ENCODE data around the gene LCN15.

- no peak for TF ChIP-seq POLR2A (IDR thresholded peaks at IDR 0.05)
- TF ChIP-seq CTCF (IDR thresholded peaks at IDR 0.05) = no peak
- TF ChIP-seq POLR2AphosphoS5 (IDR thresholded peaks at IDR 0.05) = no peak
- TF ChIP-seq EP300 (IDR thresholded peaks at IDR 0.05) = no peak
Observed at GRCh38 chr9:136739509-136739908, 24.8 kb downstream of the LCN15 start.

Measured in stomach (tissue), 4 donors.